ENCODE measurements around the gene ANKS3.

ANKS3 gene, protein sequence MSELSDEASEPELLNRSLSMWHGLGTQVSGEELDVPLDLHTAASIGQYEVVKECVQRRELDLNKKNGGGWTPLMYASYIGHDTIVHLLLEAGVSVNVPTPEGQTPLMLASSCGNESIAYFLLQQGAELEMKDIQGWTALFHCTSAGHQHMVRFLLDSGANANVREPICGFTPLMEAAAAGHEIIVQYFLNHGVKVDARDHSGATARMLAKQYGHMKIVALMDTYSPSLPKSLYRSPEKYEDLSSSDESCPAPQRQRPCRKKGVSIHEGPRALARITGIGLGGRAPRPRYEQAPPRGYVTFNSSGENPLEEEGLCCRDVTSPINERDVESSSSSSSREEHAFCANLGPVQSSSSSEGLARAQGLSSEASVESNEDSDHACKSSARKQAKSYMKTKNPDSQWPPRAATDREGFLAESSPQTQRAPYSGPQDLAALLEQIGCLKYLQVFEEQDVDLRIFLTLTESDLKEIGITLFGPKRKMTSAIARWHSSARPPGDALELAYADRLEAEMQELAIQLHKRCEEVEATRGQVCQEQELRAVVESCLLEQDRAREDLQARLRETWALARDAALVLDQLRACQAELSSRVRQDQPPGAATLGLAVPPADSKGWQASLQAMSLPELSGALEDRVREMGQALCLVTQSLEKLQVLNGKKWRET

DNA sequence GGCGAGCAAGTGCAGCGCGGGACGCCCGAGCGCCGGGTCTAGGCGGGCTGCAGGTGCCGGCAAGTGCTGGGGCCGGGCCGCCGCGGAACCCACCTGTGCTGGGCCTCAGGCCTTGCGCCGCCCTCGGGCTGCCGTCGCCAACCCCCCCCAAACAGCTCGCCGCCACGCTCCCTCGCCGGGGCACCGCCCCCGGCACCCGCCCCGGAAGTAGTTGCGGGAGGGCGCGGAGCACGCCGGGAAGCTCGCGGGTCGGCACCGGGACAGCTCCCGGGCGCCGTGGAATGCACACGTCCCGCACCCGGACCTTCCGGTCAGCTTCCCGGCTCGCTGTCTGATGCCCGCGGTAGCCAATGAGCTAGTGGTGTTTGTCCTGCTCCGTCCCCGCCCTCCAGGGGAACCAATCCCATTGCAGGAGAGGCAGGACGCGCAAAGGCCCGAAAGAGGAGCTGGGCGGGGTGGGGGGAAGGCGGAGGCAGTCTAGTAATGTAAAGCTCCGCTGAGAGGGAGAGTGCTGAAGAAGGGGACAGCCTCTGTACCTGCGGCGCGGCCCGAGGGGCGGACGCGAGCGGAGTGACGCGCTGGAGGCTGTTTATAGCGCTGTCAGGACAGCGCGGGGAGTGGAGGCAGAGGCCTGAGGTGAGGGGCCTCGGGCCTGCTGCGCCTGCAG, at the start of gene ANKS3, which contains the start of gene DNAAF8:
Gene ANKS3, minus strand, starts transcription at position 209 of the 667 bp plus-strand sequence. CDS start 4,122 bp downstream, outside the sequence.
Gene DNAAF8, plus strand, starts transcription at position 475 of the 667 bp plus-strand sequence. CDS start 1,978 bp downstream, outside the sequence.
- DNase-seq: peak; percentile 97

DNA sequence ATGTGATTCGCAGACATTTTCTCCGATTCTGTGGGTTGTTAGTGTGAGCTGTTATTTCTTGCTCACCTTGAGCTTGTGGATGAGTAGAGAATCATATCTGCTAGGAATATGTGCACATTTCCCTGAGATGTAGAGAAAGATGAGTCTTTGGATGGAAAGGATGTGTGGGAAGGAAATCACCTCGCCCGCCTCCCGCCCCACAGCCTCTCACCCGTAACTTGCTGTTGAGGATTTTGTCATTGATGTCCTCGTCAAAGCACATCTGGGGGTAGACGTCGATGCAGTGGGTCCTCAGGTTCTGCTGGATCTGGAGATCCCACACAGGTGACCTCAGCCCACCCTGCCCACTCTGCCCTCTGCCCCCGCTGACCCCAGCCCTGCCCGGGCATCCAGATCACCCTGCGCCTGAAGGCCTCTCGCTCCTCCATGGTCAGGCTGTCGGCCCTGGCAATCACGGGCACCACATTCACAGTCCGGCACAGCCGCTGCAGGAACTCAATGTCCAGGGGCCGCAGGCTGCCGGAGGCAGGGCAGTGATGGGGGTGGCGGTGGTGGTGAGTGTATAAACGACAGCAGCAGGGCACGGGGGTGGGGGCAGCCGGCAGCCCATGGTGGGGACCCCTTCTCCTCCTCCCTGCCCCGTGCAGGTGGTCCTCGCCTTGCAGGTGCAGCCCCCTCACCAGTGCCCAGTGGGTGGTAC, 49.3 kb upstream of the ANKS3 start:
- DNase-seq: no peak

DNA sequence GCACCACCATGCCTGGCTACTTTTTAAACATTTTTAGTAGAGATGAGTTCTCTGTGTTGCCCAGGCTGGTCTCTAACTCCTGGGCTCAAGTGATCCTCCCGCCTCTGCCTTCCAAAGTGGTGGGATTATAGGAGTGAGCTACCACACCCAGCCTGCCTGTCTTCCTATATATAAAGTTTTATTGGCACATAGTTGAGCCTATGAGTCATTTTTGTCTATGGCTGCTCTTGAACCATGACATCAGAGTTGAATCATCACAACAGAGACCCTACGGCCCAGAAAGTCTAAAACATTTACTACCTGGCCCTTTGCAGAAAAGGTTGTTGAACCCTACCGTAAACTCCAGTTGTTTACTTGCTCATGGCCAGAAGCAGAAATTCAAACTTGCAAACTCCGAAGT, 46.2 kb upstream of the ANKS3 start:
- DNase-seq: no peak

DNA sequence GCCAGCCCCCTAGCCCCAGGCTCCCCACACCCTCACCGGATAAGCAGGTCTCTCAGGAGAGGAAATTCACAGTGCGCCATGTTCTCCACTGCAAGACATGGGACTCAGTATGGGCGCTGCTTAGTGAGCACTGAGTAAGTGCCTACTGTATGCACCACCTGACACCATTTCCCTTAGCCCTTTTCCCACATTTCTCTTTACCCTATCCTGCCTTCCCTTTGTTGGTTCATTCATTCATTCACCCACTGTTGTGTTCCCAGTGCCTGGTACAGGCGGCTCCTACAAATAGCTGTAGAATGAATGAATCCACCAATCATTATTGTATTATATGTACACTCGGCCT, 44.0 kb upstream of the ANKS3 start:
- no peak for DNase-seq

DNA sequence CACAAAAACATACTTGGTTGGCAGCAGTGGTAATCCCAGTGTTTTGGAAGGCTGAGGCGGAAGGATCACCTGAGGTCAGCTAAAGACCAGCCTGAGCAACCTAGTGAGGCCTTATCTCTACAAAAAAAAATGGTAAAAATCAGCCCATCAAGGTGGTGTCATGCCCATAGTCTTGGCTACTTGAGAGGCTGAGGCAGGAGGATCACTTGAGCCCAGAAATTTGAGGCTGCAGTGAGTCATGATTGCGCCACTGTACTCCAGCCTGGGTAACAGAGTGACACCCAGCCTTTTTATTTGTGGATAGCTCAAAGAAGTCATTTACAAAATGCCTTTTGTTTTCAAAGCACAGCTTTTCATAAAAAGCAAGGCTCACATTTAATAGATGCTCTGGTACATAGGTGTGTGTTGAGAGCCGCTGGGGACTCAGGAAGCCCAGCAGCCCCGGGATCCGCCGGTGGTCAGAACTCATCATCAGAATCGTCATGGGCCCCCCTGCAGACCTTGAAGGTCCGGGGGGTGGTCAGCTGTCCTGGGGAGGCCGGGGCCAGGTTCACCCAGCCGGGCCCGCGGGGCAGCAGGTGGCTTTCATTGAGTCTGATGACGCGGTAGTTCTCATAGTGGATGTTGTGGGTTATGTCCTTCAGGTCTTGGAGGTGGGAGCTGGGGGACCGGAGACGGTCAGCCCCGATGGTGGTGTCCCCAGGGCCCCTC, 43.4 kb upstream of the ANKS3 start:
- no peak for DNase-seq

DNA sequence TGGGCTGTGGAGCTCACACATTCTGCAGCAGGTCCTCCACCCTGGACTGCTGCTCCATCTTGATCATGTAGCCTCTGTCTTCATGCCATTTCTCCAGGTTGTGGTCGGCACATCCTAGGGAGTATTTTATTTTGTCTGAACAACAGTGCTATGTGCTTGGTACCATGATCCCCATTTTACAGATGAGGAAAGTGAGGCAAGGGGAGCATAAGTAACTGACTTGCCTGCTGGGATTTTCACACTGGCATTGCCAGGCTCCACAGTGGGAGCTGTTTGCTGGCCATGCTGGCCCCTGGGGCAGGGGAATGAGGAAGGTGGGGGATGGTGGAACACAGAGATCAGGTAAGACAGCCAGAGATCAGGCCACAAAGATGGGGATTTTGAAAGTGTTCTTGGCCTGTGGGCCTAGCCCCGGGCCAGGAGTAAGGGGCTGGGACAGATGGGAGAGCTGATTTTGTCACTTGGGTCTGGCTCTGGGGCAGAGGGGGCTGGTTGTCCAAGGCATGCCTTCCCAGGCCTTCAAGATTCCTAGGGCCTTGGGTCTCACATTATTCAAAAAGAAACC, 42.2 kb upstream of the ANKS3 start:
- no peak for DNase-seq

DNA sequence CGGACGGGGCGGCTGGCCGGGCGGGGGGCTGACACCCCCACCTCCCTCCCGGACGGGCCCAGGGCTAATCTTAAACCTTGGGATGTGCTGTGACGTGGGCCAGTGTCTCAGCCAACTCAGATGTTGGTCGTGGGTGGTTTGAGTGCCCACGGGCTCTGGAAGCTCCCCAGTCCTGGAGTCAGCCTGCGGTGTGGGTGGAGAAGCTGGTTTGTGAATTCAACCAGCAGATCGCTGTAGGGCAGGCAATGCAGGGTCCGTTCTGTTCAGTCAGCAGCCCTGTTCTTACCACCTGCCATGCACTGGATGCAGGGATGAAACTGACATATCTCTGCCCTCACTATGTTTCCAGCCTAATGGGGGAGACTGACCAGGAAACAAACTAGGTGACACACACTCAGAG, 40.9 kb upstream of the ANKS3 start:
- no peak for DNase-seq

DNA sequence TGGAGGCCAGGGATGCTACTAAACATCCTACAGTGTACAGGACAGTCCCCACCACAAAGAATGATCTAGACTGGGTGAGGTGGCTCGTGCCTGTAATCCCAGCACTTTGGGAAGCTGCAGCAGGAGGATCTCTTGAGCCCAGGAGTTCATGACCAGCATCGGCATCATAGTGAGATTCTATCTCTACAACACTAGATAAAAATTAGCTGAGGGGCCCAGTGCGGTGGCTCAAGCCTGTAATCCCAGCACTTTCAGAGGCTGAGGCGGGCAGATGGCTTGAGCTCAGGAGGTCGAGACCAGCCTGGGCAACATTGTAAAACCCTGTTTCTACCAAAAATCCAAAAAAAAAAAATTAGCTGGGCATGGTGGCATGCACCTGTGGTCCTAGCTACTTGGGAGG, 38.3 kb upstream of the ANKS3 start:
- no peak for DNase-seq

DNA sequence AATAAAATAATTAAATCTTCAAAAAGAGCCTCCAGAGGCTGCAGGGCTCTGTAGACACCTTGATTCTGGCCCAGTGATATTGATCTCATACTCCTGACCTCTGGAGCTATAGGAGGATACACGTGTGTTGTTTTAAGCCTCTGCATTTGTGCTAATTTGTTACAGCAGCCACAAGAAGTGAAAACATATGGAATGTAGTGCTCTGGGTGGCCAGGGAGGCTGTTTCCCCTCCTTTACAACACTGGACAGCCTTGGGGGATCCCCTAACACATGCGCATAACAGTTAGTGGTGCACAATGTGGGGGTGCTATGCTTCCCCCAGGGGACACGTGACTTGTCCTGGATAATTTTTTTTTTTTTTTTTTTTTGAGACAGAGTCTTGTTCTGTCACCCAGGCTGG, 37.6 kb upstream of the ANKS3 start:
- DNase-seq: no peak

DNA sequence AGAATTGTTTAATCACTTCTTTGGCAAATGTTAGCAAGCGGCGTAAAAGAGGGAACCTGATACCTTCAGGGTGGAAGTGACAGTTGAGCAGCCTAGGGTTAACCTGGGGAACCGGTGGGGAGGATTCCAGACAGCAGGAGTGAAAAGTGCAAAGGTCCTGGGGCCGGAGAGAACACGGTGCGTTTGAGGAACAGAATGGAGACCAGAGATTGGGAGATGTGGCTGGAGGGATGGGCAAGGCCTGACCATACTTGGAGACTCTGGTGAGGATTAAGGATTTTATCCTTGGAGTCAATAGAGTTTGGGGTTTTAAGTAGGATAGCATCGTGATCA, 35.2 kb upstream of the ANKS3 start:
- DNase-seq: no peak

DNA sequence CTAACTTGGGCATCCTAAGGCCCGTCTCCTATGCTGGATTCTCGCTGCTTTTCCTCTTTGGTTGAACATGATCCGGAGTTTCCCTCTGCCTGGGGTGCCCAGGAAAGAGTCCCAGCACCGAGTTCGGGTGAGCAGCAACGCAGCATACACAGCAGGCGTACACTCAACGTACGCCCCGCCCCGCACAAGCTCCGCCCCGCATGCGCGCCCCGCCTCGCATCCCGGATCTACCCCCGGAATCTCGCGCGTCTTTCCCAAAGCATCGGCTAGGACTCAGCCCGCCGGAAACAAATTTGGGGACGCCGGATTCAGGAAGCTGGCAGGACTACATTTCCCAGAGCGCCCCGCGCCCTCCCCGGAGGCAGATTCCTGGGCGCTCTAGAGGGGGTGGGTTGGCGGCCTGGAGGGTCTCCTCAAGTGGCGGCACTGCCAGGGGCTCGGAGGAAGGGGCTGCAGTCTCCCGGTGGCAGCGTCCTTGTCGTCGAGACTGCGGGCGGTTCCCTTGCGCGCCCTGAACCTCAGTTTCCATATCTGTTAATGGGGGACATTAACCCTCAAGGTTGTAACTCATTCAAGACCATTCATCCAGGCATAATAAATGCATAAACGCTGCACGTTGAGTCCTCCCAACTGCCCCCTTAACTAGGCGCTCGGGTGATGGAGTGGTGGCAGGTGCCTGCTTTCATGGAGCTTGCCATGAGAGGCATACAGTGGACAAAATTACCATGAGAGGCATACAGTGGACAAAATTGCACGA, 34.7 kb upstream of the ANKS3 start:
- DNase-seq: peak; percentile 90

DNA sequence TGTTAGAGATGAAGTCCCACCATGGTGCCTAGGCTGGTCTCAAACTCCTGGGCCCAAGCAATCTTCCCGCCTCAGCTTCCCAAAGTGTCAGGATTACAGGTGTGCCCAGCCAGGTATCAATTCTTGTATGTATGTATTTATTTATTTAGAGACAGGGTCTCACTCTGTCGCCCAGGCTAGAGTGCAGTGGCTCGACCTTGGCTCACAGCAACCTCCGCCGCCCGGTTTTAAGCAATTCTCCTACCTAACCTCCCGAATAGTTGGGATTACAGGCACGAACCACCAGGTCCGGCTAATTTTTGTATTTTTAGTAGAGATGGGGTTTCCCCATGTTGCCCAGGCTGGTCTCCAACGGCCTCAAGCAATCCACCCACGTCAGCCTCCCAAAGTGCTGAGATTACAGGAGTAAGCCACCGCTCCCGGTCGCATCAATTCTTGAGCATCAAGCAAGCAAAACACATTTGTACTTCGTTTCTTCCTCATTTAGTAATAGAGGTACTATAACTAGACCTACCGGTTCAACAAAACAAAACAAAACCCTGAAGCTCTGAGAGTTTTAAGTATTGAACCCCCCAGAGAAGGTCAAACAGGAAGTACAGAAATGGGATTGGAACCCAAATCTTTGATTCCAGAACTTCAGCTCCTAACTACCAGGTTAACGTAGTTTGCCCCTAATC, 33.9 kb upstream of the ANKS3 start:
- no peak for DNase-seq

DNA sequence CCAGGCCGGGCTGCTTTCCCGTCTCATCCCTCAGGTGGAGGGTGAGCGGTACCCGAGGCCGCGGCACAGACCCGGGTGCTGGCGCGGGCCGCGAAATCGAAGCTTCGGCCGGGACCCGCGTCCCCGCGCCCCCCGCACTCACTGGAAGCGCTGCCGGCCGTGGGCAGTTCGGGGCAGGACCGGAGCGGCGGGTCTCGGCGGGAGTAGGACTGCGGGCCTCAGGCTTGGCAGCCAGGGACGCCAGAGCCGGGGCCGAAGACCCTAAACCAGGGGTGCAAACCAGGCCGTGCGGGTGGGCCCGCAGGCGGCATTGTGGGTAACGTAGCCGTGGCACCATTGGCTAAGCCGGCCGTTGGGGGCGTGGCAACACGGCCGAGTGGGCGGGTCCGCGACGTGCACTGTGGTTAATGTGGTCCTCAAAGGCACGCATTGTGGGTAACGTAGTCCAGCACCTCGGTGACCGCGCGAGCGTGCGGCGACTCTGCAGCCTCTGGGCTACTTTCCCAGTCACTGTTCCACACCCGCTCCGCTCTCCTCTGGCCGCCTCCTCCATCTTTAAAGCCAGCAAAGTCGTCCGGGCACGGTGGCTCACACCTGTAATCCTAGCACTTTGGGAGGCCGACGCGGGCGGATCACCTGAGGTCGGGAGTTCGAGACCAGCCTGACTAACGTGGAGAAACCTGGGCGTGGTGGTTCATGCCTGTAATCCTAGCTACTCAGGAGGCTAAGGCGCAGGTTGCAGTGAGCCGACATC, 33.0 kb upstream of the ANKS3 start, which contains the start of gene ZNF500:
Gene ZNF500, minus strand, starts transcription at position 288 of the 754 bp plus-strand sequence. CDS start 1,184 bp downstream, outside the sequence.
- DNase-seq: peak; percentile 97

DNA sequence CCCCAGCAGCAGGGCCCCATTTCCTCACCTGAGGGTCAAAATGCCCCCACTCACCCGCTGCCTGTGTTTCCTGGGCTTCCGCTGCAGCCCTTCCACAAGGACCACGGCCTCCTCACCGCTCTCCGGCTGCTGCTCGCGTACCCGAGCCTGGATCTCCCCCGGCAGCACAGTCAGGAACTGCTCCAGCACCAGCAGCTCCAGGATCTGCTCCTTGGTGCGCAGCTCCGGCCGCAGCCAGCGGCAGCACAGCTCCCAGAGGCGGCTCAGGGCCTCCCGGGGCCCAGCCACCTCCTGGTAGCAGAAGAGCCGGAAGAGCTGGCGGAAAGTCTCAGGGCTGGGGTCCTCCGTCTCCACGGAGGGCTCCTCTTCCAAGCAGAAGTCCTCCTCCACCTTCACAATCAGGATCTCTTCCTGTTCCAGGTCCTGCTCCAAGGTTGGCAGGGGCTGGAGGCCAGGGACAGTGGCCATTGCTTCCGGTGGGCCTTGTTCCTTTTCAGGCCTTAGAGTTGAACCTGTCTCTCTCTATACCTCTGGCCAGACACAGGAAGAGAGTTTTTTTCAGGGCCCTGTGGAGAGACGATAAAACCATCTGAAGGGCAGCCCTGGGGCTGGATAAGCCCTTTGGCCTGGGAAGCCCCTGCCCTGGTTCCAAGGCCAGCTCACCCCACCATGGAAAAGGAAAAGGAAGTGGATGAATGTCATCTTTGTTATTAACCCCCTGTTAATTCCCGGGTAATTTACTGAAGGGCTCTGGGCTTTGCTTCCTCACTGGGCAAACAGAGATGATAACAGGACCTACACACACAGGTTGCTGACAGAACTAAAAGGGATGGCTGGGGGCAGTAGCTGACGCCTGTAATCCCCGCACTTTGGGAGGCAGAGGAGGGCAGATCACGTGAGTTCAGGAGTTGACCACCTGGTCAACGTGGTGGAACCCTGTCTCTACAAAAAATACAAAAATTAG, 31.7 kb upstream of the ANKS3 start:
- DNase-seq: no peak

DNA sequence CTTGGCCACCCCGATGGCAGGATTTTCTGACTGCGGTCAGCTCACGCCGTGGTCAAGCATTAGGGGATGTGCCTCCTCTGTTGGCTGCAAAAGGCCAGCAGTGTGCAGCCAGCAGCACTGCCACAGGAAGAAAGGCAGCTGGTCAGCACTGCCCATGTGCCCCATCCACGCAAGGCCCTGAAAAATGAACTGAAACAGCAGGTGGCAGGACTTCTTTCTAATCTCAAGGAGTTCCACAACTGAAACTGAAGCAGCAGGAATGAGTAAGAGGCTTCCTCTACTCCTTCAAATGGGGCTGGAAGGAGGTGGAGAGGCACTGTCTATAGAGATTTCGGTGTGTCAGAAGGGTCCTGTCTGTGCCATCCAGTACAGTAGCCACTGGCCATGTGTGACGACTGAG, 29.7 kb upstream of the ANKS3 start:
- DNase-seq: no peak

DNA sequence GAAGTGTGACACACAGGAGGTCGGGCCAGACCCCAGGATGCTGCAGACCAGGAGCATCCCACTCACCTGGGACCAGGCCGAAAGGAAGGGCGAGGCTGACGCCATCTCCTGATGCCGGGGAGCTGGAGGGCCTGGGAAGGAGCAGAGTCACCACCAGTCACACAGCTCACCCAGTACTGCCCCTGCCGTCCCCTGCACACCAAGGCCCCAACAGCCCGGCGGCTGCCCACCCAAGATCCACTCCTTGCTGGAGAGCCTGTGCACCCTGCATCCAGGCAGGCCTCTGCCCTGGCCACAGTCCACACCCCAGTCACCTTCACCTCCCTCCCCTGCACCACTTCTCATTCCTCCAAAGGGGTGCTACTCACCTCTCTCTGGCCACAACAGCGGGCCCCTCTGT, 28.1 kb upstream of the ANKS3 start:
- DNase-seq: no peak

DNA sequence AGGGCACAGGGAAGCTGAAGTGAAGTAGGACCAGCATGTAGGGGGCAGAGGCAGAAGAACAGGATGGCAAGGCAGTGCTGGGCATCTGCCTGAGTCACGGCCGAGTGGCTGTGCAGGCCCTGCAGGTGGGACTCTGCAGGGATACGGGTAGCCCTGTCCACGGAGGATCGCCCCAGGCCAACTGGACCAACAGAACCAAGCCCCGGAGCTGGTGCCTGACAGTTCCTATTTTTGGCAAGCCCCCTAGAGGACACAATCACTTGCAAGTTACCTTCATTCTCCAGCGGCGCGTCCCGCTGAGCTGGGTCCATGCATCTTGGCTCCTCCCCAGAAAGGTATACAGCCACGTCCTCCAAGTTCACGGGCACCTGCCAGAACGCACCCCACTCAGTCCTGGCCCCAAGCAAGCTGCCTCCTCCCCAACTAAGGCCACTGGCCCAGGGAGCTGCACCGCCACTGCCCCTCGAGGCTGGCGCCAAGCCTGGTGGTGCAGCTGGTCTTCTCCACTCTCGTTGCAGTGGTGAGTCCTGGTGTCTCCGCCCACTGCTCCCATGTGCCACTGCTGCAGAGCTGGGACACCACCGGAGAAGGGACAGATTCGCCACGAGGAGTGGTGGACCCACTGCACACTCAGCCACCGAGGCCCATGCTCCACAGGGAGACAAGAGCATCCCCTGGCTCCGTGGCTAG, 26.3 kb upstream of the ANKS3 start:
- no peak for DNase-seq

DNA sequence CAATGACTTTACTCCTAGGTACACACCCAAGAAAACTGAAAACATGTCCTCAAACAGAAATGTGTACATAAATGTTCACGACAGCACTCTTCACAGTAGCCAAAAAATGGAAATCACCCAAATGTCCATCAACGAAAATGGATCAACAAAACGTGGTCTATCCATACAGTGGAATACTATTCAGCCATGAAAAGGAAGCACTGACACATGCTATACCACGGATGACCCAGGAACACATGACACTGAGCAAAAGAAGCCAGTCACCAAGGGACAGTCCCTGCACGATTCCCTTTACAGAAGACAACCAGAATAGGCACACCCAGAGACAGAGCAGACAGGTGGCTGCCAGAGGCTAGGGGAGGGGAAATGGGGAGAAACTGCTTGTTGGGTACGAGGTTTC, 21.6 kb upstream of the ANKS3 start:
- no peak for DNase-seq
